ENCODE data around the gene CCDC106.

Gene CCDC106

GRCh38 chr19:55614711-55615542, 33.1 kb upstream of the CCDC106 start:
- DNase-seq, result no peak

- DNase-seq, result no peak
These were observed 32.2 kb upstream of the CCDC106 start for GRCh38 chr19:55615543-55616394.

DNA sequence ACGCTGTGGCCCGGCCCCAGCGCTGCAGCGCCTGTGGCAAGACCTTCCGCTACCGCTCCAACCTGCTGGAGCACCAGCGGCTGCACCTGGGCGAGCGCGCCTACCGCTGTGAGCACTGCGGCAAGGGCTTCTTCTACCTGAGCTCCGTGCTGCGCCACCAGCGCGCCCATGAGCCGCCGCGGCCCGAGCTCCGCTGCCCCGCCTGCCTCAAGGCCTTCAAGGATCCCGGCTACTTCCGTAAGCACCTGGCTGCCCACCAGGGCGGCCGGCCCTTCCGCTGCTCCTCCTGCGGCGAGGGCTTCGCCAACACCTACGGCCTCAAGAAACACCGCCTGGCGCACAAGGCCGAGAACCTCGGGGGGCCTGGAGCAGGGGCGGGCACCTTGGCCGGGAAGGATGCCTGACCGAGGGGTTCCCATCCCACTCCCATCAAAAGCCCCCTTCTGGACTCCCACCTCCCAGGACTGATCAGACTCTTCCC, 31.6 kb upstream of the CCDC106 start:
- no peak for DNase-seq

GRCh38 chr19:55617426-55617825, 30.6 kb upstream of the CCDC106 start:
- DNase-seq, result no peak

GRCh38 chr19:55618426-55618825, 29.6 kb upstream of the CCDC106 start:
- no peak for DNase-seq

- DNase-seq, result no peak
These were observed 28.7 kb upstream of the CCDC106 start for GRCh38 chr19:55619286-55619685.

- peak in 1 of 5 donors; percentile 24 for DNase-seq
These were observed 27.4 kb upstream of the CCDC106 start for GRCh38 chr19:55620410-55621204.

- DNase-seq, result no peak
These were observed 26.8 kb upstream of the CCDC106 start for GRCh38 chr19:55621205-55621672.

DNA sequence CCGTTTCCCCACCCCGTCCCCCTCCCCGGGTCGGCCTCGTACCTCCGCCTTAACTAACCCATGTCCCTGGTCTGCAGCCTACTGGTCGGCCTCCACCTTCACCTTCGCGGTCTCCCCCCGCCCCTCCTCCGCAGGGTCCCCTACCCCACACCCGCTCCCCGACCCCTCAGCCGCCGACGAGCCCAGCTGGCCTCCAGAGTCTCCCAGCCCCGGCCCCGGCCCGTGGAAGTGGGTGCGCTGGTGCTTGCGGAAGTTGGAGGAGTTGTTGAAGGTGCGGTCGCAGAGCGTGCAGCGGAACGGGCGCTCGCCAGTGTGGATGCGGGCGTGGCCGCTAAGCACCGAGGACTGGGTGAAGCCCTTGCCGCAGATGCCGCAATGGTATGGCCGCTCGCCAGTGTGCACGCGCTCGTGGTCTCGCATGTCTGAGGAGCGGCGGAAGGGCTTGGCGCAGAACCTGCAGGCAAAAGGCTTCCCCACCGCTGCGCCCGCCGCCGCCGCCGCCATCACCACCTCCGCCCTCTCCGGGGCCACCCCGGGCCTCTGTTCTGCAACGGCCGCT, 26.3 kb upstream of the CCDC106 start:
- DNase-seq, result no peak

DNA sequence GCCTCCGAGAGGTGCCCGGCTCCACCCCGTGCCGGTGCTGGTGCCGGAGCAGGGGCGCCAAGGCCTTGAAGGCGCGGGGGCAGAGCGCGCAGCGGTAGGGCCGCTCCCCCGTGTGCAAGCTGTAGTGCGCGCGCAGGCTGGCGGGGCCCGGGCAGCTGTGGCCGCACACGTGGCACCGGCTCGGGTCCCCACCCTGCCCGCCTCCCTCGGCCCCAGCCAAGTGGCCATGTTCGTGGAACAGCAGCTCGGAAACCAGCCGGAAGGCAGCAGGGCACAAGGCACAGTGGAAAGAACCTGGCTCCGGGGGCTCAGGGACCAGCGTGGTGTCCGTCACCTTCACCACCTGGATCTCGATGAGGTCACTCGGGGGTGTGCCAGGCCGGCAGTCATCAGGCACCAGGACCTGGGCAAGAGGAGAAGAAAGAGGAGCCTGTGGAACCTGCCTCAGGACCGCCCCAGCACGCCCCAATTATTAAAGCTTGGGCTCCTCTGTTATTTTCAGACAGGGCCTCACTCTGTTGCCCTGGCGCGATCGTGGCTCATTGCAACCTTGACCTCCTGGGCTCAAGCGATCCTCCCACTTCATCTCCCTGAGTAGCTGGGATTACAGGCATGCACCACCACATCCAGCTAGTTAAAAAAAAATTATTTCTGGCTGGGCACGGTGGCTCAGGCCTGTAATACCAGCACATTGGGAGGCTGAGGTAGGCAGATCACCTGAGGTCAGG, 25.6 kb upstream of the CCDC106 start:
- no peak for DNase-seq

GRCh38 chr19:55623130-55623529, 24.9 kb upstream of the CCDC106 start:
- DNase-seq, result no peak

GRCh38 chr19:55623561-55623960, 24.5 kb upstream of the CCDC106 start:
- DNase-seq, result no peak

DNA sequence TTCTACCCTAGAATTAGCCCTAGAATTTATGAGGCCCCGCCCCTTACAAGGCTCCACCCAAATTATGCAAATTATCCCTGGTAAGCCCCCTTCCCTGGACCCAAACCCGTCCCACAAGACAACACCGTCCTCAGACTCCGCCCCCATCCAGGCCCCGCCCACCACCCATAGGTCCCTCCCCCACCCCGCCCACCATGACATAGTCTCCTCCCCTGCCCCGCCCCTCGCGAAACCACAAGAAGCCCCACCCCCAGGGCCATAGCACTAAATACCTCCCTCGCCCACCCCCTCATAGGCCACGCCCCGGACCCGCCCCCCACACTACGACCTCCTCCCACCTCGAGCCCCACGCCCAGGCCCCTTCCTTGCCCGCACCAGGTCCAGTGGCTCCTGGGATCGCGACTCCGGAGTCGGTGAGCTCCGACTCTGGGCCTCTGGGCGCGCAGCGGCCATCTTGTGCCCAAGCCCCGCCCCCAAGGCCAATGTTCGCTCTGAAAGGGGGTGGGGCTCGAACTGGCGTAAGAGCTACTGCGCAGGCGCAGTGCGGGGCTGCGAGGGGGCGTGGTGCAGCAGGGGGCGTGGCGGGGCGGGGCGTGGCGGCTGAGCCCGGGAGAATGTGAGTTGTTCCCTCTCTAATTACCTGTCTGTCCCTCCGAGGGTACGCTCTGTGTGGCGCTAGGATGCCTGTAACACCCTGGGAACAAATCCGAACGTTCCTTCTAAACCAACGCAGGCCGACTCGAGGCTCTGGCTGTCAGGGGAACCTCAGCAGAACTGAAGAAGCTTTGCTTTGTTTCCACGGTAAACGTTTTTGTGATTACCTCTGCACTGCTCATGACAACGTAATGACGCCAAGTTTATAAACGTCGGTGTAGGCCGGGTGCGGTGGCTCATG, 23.7 kb upstream of the CCDC106 start, which contains the start of gene ZNF784:
TSS of gene ZNF784 (minus strand) at position 458 of the 895 bp plus-strand sequence. CDS start at position 453, 5 bp downstream.
- DNase-seq, result peak; percentile 88 to 96 (median 92)

DNA sequence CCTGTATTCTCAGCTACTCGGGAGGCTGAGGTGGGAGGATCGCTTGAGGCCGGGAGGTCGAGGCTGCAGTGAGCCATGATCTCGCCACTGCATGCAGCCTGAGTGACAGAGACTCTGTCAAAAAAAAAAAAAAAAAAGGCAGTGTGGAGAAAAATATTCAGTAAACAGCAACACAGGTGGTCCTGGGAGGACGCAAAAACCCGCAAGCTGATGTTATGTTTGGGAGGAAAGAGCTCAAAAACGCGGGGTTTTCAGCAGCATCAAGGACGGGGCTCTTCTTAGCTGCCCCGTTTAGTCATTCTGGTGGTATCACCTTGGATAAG, 23.0 kb upstream of the CCDC106 start:
- no peak for DNase-seq

- DNase-seq, result peak in 4 of 5 donors; percentile 54 to 88 (median 64)
These were observed 21.7 kb upstream of the CCDC106 start for GRCh38 chr19:55626350-55626749.

DNA sequence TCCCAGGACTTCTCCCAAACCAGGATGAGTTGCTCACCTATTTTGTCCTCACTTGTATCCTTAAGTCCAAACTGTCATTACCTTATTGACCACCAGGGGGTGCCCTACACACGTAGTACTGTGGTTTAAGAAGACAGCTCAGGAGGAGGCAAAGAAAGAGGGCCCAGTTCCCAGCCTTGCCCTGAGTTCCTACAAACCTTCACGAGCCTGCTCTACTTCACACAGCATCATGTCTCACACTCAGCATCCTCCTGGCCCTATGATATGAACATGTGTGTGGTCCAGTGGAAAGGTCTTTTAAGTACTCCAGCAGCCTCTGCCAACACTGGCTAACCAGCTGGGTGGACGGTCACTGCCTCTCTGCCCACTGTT, 15.6 kb upstream of the CCDC106 start:
- peak; percentile 66 to 93 (median 85) for DNase-seq

DNA sequence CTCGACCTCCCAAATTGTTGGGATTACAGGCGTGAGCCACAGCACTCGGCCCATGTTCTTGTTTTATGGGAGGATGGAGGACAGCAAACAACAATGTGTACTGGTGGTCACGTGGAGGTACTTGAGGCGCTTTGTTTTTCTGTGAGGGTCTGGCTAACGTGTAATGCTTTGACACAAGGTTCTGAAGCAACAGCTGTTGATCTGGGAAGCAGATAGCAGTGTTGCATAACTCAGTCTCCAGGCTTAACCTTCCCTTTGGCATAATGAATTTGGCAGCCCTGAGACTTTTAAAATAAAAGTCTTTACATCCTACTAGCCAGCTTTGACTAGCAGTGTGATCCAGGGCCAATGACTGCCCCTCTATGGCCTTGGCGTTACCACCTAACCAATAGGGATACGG, 14.2 kb upstream of the CCDC106 start:
- no peak for DNase-seq

DNA sequence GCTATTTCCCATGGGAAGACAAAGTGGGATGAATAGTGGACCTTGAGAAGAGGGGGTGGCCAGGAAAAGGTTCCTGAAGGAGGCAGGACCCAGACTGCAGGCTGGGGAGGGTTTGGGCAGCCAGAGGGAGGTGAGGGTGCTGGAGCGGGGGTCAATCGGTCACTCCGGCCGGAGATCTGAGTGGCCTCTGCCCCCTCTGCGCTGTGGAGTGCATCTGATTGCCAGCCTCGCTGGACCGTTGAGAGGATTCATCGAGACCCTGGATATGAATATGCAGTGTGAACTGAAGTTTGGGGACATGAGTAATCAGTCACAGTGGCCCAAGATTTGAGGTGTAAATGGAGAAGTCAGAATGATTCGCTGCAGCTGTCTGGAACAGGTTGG, 12.7 kb upstream of the CCDC106 start:
- DNase-seq, result no peak

GRCh38 chr19:55635856-55636440, 12.1 kb upstream of the CCDC106 start:
- DNase-seq, result no peak

DNA sequence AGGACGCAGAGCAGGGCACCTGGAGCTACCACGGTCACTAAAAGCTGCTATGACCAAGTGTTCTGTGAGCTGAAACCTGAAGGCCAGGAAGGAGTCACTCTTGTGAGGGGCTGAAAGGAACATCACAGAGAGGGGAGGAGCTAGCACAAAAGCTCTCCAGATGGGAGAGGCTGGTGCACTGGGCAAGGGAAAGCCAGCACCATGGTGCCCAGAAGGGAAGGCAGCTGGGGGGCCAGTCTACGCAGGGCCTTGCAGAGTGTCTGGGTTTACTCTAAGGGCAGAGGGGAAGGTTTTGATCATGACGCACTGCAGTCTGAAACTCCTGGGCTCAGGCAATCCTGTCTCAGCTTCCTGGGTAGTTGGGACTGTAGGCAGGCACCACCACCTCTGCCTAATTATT, 11.3 kb upstream of the CCDC106 start:
- no peak for DNase-seq
